HG03571 (cell line): ENCODE data around the gene DNAJC9.
"Not testable (repeated sequence)": the region's sequence is repeated elsewhere in the genome, so short reads cannot be mapped to it uniquely, and the experiment has no call there.

Source experiments
- ATAC-seq: cut with Tn5 transposase; IDR thresholded peaks from one replicate; pipeline ENCODE4 v1.9.1; 2021; ENCODE audit not compliant: unreplicated experiment

The DNAJC9 gene, protein sequence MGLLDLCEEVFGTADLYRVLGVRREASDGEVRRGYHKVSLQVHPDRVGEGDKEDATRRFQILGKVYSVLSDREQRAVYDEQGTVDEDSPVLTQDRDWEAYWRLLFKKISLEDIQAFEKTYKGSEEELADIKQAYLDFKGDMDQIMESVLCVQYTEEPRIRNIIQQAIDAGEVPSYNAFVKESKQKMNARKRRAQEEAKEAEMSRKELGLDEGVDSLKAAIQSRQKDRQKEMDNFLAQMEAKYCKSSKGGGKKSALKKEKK

DNA sequence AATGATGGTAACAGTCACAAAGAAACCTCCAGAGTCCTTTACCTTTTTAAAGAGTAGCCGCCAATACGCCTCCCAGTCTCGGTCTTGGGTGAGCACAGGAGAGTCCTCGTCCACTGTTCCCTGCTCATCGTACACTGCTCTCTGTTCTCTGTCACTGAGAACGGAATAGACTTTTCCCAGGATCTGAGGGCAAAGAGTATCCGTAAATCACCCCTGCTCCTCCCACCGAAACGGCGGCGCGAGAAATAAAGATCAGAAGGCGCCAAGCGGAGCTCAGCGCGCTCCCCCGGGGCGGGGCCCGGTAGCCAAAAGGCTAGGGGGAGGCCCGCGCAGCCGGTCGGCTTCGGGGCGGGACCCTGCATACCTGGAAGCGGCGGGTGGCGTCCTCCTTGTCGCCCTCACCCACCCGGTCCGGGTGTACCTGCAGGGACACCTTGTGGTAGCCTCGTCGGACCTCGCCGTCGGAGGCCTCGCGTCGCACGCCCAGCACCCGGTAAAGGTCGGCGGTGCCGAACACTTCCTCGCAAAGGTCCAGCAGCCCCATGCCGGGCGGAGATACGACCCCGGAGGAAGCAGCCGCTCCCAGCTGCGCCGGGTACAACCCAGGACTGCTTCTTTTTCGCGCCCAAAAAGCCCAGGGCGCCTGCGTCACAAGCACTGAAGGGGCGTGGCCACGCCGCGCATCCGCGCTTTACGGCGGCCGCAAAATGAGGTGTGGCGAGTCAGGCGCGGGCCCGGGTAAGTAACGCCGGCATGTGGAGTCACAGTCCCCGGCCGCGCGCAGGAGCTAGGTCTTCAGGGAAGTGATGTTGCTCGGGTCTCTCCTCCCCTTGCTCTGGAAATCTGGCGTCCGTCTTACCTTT is at the start of gene DNAJC9:
DNAJC9 (minus strand) TSS at position 610 of the 863 bp plus-strand sequence; CDS start at position 544, 66 bp downstream.
- ATAC-seq, result peak; percentile 76

DNA sequence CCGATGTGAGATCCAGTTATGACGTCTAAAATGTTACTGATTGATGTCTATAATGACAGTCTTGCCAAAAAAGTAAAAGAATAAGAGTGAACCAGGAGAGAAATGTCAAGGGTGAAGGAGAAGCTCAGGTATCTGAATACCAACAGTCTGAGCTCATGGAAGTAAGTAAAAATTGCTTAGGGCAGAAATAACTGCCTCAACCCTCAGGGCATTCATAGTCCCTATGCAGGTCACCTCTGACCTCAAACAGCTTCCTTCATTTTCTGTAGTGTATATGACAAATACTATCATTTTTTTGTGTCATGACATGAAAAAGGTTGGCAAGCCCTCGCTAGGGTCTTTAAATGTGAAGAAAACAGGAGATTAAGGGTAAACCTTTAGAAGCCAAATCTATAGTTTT is 46.4 kb upstream of the DNAJC9 start:
- ATAC-seq, result no peak

DNA sequence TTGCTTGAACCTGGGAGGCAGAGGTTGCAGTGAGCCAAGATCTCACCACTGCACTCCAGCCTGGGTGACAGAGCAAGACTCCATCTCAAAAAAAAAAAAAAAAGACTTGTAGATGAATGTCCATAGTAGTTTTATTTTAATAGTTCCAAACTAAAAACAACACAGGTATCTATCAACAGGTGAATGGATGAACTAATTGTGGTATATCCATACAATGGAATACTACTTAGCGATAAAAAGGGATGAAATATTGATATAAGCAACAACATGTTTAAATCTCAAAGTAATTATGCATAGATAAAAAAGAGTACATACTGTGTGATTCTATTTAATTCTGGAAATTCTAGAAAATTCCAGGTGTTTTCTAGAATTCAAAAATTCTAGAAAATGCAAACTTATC is 42.9 kb upstream of the DNAJC9 start:
- no peak for ATAC-seq

DNA sequence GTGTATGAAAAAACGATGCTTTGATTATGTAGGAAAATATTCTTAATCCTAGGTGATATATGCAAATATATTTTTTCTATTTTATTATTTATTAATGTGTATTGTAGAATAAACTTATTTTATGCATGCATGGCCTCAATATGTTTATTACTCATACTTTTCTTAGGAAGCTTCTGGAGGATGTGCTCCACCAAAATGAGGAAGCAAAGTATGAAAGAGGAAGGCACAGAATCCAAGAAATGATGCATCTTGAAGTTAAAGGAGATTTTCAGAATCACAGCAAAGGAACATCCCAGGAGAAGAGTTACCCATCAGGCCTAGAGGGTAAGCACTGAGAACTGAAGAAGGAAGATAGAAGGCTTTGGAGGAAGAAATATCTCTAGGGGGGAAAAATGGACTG is 40.4 kb upstream of the DNAJC9 start:
- no peak for ATAC-seq

DNA sequence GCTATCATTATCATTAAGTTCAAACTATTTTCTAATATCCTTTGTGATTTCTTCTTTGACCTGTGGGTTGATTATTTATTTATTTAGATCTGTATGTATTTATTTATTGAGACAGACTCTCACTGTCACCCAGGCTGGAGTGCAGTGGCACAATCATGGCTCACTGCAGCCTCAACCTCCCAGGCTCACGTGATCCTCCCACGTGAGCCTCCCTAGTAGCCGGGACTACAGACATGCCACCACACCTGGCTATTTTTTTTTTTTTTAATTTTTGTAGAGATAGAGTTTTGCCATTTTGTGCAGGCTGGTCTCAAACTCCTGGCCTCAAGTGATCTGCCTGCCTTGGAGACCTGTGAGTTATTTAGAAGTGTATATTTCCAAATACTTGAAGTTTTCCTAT is 34.0 kb upstream of the DNAJC9 start:
- ATAC-seq, result no peak

DNA sequence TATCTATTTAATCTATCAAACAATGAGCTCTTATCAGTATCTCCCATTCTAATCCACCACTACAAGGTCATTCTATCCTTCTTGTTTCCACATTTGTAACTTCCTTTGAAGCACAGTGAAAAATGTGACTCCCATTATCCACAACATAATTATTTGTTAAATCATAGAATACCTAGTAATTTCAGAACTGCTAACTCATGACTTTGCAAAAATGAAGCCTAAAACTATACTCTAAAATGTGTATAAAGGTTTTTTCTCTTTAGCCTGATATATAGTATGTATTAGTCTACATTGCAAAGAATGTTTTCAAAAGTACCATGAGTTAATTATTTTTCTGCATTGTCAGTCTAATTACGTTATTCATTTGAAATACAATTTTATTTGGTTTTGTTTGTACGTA is 17.4 kb upstream of the DNAJC9 start:
- no peak for ATAC-seq

DNA sequence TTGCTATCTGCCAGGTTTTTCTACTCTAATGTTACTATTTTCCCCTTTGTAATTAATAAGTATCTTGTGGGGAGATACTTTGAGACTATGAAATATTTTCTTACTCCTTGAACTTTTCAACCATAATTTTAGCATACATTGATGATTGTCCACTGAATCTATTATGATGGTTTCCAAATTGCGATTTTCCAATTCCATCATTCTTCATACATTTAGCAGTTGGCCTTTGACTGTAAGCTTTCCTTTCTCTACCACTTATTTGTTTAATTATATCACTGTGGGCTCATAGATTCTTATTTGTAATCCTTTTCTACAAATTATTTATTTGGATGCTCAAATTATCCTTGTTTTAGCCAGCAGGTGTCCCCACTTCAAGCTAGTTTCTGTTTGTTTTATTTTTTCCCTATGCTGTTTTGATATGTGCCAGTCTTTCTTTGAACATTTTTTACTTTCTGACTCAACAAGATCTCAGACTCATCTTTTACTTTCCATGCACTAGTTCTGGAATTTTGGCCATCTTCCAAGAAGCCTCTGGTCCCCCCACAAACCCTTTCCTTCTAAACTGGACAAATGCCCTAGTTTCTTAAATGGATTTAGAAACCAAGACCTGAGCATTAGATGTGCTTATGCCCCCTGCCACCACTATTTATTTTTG is 16.8 kb upstream of the DNAJC9 start:
- ATAC-seq, result no peak

DNA sequence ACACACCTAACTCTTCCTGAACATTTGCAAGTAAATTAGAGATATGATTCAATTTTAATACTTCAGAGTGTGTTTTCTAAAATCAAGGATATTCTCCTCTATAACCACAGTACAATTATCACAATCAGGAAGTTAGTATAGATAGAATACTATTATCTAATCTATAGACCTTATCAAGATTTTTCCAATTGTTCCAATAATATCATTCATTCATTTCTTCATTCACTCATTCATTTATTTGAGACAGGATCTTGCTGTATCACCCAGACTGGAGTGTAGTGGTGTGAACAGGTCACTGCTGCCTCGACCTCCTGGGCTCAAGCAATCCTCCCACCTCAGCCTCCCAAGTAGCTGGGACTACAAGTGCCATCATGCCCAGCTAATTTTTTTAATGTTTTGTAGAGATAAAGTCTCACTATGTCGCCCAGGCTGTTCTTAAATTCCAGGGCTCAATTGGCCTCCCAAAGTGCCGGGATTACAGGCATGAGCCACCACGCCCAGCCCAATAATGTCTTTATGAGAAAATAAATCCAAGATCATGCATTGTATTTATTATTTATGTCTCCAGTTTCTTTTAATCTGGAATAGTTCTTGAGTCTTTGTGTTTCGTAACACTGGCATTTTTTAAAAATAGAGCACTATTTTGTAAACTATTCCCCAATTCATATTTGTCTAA is 16.0 kb upstream of the DNAJC9 start:
- ATAC-seq, result no peak

DNA sequence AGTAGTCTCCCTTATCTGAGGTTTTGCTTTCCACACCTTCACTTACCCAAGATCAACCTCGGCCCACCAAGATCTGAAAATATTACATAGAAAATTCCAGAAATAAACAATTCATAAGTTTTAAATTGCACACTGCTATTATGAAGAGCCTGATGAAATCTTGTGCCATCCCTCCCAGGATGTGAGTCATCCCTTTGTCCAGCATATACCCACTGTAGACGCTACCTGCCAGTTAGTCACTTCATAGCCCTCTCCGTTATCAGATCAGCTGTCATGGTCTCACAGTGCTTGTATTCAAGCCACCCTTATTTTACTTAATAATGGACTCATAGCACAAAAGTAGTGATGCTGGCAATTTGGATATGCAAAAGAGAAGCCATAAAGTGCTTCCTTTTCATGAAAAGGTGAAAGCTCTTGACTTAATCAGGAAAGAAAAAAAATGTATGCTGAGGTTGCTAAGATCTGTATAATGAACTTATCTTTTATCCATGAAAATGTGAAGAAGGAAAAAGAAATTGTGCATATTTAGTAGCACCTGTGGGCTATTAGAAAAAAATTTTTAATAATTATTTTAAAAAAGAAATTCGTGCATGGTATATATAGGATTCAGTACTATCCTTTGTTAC is 15.2 kb upstream of the DNAJC9 start:
- ATAC-seq, result no peak

DNA sequence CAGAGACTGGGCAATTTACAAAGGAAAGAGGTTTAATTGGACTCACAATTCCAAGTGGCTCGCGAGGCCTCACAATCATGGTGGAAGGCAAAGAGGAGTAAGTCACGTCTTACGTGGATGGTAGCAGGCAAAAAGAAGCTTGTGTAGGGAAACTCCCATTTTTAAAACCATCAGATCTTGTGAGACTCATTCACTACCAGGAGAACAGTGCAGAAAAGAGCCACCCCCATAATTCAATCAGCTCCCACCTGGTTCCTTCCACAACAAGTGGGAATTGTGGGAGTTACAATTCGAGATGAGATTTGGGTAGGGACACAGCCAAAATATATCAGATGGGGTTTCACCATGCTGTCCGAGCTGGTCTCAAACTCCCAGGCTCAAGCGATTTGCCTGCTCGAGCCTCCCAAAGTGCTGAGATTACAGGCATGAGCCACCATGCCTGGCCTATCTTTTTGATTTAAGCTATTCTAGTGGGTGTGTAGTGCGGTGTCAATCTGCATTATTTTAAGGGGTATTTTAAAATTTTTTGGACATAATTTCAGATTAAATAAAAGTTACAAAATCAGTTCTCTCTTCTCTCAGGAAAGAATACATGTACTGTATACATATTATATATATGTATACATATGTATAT is 14.4 kb upstream of the DNAJC9 start:
- ATAC-seq, result no peak

DNA sequence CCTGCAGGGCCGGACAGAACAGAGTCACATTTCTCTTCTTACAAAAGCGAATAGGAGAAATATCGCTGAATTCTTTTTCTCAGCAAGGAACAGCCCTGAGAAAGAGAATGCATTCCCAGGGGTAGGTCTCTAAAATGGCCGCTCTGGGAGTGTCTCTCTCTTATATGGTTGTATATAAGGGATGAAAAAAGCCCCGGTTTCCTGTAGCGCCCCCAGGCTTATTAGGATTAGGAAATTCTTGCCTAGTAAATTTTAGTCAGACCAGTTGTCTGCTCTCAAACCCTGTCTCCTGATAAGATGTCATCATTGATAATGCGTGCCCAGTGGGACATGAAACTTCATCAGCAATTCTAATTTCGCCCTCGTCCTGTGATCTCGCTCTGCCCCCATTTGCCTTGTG is 11.6 kb upstream of the DNAJC9 start:
- not testable (repeated sequence) for ATAC-seq

DNA sequence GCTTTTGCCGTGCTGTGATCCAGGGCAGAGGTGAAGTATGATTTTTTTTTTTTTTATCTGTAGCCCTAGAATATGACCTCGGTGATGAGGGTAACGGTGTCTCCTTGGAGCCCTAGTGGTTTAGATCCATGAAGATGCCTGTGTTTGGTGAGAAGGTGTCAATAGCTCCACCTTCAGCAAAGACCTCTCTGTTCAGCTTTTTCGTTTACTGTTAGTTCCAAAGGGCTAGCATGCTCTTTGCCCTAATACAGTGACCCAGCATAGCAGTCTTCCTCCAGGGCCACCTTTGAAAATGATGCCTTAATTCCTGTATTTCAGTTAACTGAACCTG is 6.1 kb upstream of the DNAJC9 start:
- ATAC-seq, result no peak

DNA sequence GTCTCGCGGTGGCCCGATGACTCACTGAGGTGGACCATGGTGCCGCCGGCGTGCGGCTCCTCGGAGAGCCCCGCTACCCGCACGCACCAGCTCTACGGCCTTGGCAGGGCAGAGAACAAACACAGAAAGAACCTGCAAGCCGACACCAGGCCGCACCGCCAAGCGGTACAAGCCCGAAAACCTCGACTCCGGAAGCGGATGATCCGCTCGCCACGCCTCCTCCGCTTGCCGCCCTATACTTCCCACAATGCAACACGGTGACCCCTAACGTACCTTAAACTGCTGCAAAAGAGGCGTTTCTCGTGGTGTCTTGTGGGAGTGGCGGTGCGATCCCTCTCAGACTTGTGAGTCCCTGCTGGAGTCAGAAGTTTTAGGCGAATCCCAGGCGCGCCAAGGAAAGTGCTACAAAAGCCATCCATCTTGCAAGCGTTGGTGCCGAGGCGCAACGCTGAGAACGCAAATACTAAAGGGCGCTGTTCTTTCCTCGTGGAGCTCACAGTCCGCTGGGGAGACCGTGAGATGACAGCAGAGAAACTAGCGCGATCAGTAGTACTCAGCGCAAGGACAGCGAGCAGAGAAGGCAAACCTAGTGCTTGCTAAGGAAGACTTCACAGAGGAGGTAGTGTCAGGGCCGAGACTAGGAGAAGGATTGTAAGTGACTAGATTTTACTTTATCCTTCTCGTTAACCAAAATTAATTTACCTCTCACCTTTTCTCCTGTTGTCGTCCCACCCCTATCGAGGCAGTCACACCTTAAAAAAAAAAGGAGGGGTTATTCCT is 5.6 kb upstream of the DNAJC9 start, which contains the start of gene MRPS16:
MRPS16 (minus strand) TSS at position 200 of the 780 bp plus-strand sequence; CDS start at position 38, 162 bp downstream.
- ATAC-seq, result peak; percentile 67

DNA sequence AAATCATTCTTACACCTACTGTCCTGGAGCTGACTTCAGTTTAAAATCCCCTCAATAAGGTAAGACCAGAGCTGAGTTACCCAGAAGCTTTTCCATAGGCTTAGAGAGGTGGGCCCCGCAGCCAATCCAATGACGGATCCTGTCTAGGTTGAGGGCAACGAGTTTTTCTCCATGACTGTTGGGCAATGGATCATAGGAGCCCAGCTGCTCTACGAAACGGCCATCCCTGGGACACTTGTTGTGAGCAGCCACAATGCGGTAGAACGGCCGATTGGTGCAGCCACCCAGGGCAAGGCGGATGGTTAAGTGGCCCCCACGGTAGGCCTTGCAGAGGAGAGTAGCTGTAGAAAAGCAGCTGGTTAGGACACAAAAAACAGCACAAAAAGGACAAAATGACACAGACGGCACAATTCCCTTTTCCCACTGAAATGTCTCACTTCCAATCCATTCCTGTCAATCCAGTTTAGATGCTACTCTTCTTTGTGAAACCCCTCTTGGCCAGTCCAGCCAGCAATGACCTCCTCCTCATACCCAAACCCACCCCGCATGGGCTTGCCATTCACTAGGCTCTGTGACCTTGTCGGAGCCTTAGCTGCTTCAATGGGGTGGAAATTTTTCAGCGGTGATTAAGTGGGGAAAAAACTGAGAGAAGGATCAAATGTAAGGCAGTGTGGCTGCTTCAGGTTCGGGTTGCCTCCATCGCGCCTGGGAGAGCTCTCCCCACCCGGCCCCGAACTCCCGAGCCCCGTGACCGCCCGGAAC is 4.8 kb upstream of the DNAJC9 start:
- no peak for ATAC-seq

DNA sequence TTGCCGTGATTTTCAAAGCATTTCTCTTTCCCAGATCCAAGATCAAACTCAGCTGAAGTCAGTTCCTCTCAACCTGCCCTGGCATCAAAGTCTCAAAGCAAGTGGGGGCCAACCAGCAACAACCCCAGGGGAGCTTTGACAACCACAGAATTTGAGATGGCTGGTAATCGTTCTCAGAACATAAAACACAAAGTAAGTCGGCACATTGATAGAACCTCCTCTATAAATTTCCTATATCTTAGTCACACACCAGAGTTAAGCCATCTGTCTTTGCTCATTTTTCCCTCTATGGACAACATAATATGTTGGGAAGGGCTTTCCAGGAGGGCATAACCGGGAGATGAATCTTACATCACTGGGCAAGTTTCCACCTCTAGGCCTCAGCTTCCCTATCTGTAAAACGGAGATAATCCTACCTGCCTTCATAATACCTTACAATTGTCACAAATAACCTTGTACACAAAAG is 1.2 kb upstream of the DNAJC9 start:
- no peak for ATAC-seq

DNA sequence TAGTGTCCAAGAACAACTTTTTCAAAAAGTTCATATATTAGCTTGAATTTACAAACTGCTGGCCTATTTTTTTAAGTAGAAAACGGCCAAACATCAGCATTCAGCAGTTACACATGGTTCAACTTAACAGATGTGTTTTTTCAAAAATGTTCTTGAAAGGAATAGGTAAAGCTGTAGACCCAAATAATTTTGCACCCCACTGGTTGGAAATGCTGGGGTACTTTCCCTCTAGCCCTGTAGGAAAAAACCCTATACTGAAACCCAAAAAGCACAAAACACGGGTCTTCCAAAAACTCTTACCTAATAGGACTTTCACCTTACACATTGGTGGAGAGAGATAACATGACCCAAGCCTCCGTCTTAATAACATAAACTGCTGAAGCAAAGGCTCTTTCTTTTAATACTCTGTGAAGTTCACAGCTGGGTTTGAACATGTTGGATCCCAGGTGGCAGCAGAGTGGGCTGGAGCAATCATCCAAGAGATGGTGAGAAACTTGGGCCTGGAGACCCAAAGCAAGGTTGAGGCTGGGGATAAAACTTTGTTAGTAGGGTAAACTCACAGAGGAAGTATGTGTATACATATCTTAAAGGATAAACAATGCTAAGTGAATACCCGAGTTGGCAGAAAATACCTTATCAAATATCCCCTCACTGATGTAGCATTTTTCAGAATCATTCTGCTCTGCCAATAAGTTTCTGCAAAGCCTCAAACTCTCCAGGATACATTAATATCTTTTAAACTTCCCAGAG is 629 bp upstream of the DNAJC9 start:
- no peak for ATAC-seq

DNA sequence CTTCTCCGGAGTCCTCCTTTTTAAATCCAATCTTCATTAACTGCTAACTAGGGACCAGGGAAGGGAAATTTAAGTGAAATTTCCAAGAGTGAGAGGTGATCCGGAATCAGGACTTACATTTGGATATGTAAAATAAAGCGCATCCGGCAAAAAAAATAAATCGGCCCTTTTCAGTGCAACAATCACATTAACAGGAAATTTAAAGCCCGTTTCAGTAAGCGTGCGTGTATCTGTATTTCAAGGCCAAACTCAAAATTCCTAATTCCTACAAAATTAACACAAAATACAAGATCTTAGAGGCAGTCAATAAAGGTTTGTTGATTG is 771 bp downstream of the DNAJC9 start:
- ATAC-seq, result no peak

DNA sequence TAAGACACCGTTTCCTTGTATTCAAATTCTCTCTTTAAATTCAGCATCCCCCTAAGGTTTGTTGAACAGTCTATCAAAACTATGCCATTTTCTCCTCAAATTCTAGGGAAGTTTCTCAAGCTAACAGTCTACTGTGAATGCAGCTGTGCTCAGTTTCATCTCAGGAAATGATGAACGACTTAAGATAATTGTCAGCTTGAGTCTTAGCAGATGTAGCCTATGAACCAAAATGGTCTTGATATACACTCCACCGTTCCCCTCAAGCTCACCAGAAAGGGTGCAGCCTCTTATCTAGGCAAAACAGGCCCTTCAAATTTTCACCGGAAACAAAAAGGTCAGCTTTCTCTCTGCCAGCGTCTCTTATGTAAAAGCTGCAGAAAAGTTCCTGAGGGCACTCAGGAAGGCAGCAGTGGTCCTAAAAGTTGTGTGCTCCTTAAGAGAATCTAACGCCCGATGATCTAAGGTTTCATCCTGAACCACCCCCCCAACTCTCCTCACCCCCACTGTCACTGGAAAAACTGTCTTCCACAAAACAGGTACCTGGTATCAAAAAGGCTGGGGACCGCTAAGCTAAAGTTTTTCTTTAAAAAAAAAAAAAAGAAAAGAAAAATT is 2.1 kb downstream of the DNAJC9 start:
- ATAC-seq, result no peak
